ENCODE measurements around the gene EPB41L2.

- TF ChIP-seq CTCF (IDR thresholded peaks at IDR 0.05): no peak
- TF ChIP-seq POLR2AphosphoS5 (IDR thresholded peaks at IDR 0.05): no peak
- no peak for TF ChIP-seq POLR2A (IDR thresholded peaks at IDR 0.05)
- no peak for TF ChIP-seq EP300 (IDR thresholded peaks at IDR 0.05)
Measured at GRCh38 chr6:130978180-130978579, 84.9 kb downstream of the EPB41L2 start.

All from upper lobe of left lung (tissue), 4 donors.